HG03064 (cell line): ENCODE data around the gene PHLPP1.

Source experiments
- ATAC-seq: cut with Tn5 transposase; IDR thresholded peaks from one replicate; pipeline ENCODE4 v1.9.1; 2021; ENCODE audit warnings: low read depth; ENCODE audit not compliant: unreplicated experiment

PHLPP1 gene

GRCh38 chr18:62991959-62992358 lies 276.6 kb downstream of the PHLPP1 start:
- no peak for ATAC-seq

GRCh38 chr18:62992877-62993365 lies 277.6 kb downstream of the PHLPP1 start:
- ATAC-seq = no peak

- ATAC-seq = no peak
These were observed 281.2 kb downstream of the PHLPP1 start for GRCh38 chr18:62996566-62996965.

- no peak for ATAC-seq
These were observed 281.7 kb downstream of the PHLPP1 start for GRCh38 chr18:62997076-62997475.

GRCh38 chr18:62998443-62998842 lies 283.1 kb downstream of the PHLPP1 start:
- ATAC-seq = no peak

- ATAC-seq = no peak
These were observed 284.1 kb downstream of the PHLPP1 start for GRCh38 chr18:62999392-62999791.

- no peak for ATAC-seq
These were observed 284.6 kb downstream of the PHLPP1 start for GRCh38 chr18:62999921-63000320.

GRCh38 chr18:63000839-63001238 lies 285.5 kb downstream of the PHLPP1 start:
- no peak for ATAC-seq

GRCh38 chr18:63001861-63002260 lies 286.5 kb downstream of the PHLPP1 start:
- ATAC-seq = no peak

- ATAC-seq = no peak
These were observed 287.0 kb downstream of the PHLPP1 start for GRCh38 chr18:63002305-63002704.

GRCh38 chr18:63002803-63003445 lies 287.6 kb downstream of the PHLPP1 start:
- ATAC-seq = no peak

- ATAC-seq = no peak
These were observed 288.6 kb downstream of the PHLPP1 start for GRCh38 chr18:63003899-63004298.

GRCh38 chr18:63004466-63005089 lies 289.2 kb downstream of the PHLPP1 start:
- ATAC-seq = no peak

- ATAC-seq = no peak
These were observed 290.0 kb downstream of the PHLPP1 start for GRCh38 chr18:63005306-63005705.

- no peak for ATAC-seq
These were observed 291.9 kb downstream of the PHLPP1 start for GRCh38 chr18:63007231-63007630.

GRCh38 chr18:63016270-63016669 lies 300.9 kb downstream of the PHLPP1 start:
- no peak for ATAC-seq

GRCh38 chr18:63017076-63017475 lies 301.7 kb downstream of the PHLPP1 start:
- ATAC-seq = no peak

- no peak for ATAC-seq
These were observed 302.6 kb downstream of the PHLPP1 start for GRCh38 chr18:63017977-63018376.

- ATAC-seq = no peak
These were observed 307.2 kb downstream of the PHLPP1 start for GRCh38 chr18:63022429-63023022.

- ATAC-seq = no peak
These were observed 310.1 kb downstream of the PHLPP1 start for GRCh38 chr18:63025251-63026090.

- ATAC-seq = no peak
These were observed 313.0 kb downstream of the PHLPP1 start for GRCh38 chr18:63028380-63028779.
